HG03432 (cell line): ENCODE data around the gene KRTAP8-1.

Experiments
- ATAC-seq: cut with Tn5 transposase; IDR thresholded peaks from one replicate; pipeline ENCODE4 v1.9.1; 2021; ENCODE audit warnings: mild to moderate bottlenecking, moderate library complexity; ENCODE audit not compliant: unreplicated experiment

The KRTAP8-1 gene, protein sequence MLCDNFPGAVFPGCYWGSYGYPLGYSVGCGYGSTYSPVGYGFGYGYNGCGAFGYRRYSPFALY

DNA sequence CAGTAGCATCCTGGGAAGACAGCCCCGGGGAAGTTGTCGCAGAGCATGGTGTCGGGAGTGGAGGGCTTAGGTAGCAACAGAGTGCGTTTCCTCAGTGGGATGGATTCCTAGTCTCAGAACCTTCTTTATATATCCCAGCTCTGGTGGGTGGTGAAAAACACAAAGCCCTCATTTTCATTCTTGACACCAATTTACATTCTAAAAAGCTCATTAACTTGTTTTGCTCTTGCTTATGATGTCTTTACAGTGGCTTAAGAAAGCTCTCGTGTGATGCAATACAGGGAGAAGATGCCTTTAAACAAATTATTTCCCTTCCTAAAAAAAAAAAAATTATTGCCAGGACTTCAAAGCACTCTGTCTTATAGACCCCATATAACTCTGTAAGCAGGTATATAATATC, at the start of gene KRTAP8-1:
TSS of gene KRTAP8-1 (minus strand) at position 101 of the 400 bp plus-strand sequence. CDS start at position 47, 54 bp downstream.
- ATAC-seq: no peak

- ATAC-seq: no peak
Observed at GRCh38 chr21:30847627-30848500, 34.8 kb upstream of the KRTAP8-1 start.

DNA sequence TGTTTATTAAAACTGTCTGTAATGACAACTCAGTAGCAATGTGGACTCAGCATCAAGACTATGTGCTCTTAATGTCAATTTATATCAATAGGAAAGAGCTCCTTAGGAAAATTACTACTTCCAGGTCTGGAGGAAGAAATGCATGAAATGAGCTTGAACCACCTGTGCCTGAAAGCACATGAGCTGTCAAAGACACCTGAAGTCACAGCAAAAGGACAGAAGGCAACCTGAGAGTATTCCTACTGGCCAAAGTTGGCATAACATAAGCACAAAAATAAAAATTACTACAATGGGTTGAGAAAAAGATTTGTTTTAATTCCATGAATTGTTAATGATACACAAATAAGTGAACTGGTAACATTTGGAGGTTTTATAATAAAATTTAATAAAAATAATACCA, 29.9 kb upstream of the KRTAP8-1 start:
- no peak for ATAC-seq

- no peak for ATAC-seq
Observed at GRCh38 chr21:30839304-30839703, 26.2 kb upstream of the KRTAP8-1 start.

DNA sequence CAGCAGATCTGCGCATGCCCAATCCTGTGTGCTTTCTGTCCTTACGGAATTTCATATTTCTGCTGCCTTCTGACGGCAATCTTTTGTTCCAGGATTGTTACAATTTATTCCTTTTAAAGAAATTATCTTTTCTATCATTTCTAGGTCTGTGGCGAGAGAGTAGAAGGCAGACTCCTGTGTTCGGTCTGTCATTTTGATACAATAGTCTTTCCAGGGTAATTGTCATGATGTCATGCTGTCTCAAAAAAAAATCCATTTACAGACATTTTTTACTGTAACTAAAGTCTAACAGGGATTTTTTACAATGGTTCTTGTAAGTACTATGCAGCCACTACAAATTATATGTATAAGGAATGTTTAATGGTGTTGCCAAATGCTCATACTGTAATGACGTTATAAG, 25.5 kb upstream of the KRTAP8-1 start:
- ATAC-seq: no peak

- no peak for ATAC-seq
Observed at GRCh38 chr21:30831194-30831765, 18.2 kb upstream of the KRTAP8-1 start.

DNA sequence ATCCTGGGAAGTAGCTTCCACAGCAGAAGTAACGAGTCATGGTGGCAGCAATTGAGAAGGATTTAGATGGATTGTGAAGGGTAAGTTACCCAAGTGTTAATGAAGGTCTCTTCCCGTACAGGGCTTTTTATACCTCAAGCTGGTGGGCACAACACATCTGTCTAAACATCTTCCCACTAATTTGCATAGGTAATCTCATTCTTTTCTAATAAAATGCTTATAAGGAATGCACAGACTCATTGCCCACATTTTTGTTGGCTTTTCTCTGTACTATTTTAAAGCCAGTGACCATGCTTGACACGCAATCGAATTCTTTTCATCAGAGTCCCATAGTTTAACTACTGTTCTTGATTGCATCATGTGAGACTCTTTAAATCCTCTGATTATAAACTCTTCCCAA, 16.6 kb upstream of the KRTAP8-1 start, which contains the start of gene KRTAP7-1:
TSS of gene KRTAP7-1 (minus strand) at position 101 of the 400 bp plus-strand sequence. CDS start at position 40, 61 bp downstream.
- no peak for ATAC-seq

GRCh38 chr21:30818837-30819610, 6.0 kb upstream of the KRTAP8-1 start:
- ATAC-seq: no peak

GRCh38 chr21:30800605-30801004, 12.5 kb downstream of the KRTAP8-1 start:
- ATAC-seq: no peak

GRCh38 chr21:30793581-30794314, 19.3 kb downstream of the KRTAP8-1 start:
- no peak for ATAC-seq

- ATAC-seq: no peak
Observed at GRCh38 chr21:30779249-30779648, 33.8 kb downstream of the KRTAP8-1 start.

- ATAC-seq: no peak
Observed at GRCh38 chr21:30769724-30770431, 43.2 kb downstream of the KRTAP8-1 start.
